ENCODE results near the gene HOXC12.

DNA sequence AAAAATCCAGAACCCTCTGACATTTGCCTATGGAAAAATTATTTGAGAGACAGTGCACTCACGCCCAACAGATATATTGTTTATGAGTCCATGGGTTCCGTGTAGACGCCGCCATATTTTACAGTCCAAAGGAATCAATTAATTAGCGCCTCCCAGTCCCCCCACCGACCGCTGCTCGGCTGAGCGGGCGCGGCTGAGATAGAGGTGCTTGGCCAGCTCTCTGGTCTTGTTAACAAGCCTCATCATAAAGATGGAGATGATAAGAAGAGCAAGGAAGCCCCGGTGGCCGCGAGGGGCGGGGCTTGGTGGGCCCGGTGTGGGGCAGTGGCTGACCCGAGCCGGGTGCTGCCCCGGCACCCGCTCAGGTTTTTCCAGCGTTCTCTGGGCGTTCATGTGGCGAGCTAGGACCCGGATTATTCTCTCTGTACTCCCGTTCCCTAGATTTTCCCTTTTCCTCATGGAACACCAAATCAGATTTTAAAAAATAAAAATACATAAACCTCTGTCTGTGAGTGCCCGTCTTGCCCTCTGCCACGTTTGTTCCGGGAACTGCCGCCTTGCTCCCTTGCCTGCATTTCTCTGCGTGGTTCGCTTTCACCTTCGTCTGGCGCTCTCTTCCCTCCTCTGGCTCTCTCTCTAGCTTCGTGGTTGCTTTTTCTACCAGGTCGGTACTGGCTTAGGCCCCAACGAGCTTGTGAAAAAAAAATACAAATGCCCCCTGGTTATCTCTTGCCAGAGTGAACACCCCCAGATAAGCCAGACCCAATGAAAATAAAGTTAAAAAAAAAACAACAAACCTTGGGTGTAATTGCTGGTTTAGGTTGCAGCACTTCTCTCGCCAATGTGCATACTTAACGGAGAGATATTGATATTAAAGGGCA, 9.0 kb downstream of the HOXC12 start:
- TF ChIP-seq EZH2 (optimal IDR thresholded peaks at IDR 0.05; ENCODE audit: low read depth, low read length), result no peak
- TF ChIP-seq, protein P1, sequence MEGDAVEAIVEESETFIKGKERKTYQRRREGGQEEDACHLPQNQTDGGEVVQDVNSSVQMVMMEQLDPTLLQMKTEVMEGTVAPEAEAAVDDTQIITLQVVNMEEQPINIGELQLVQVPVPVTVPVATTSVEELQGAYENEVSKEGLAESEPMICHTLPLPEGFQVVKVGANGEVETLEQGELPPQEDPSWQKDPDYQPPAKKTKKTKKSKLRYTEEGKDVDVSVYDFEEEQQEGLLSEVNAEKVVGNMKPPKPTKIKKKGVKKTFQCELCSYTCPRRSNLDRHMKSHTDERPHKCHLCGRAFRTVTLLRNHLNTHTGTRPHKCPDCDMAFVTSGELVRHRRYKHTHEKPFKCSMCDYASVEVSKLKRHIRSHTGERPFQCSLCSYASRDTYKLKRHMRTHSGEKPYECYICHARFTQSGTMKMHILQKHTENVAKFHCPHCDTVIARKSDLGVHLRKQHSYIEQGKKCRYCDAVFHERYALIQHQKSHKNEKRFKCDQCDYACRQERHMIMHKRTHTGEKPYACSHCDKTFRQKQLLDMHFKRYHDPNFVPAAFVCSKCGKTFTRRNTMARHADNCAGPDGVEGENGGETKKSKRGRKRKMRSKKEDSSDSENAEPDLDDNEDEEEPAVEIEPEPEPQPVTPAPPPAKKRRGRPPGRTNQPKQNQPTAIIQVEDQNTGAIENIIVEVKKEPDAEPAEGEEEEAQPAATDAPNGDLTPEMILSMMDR (IDR thresholded peaks at IDR 0.05; ENCODE audit: low read length), result no peak

Measured in MM.1S (cell line).